22Rv1 (cell line): ENCODE data around the gene PEX3.

Experiments used
- CTCF ChIP-seq: fragments of 450-650 bp; IDR thresholded peaks from 2 replicates; pipeline ENCODE4 v1.5.1; 2017; ENCODE audit warnings: mild to moderate bottlenecking
- ZFX ChIP-seq: fragments of 450-650 bp; IDR thresholded peaks from 2 replicates; pipeline ENCODE4 v1.6.1; 2017; ENCODE audit warnings: antibody characterized with exemption, borderline replicate concordance

- TF ChIP-seq CTCF (no peak), ZFX (no peak)
Observed at GRCh38 chr6:143449082-143449713, 1.4 kb upstream of the PEX3 start.
